CD14-positive monocyte (primary cell): ENCODE results near the gene PNKP. TPM values are rescaled to one million over a fixed set of nuclear protein-coding genes. Genes with fewer than 3 reads are reported as not detected.

Source experiments
- DNase-seq, 3 donors: peaks; one replicate each; pipeline ENCODE4 v3.0.0-alpha.2; 2011 to 2022
- H2AFZ ChIP-seq: 2 replicates; pipeline ENCODE4 v1.6.0; 2012; ENCODE audit warnings: mild to moderate bottlenecking, low read depth, low read length, inconsistent platforms; ENCODE audit not compliant: insufficient read depth, poor library complexity, severe bottlenecking
- H3K27ac ChIP-seq, 2 donors: 1 replicate in 1 of 2; 2 replicates in 1 of 2; pipeline ENCODE4 v1.5.1; 2012 to 2013; ENCODE audit warnings: low read length in 2 of 2, control low read depth in 1 of 2, inconsistent platforms in 1 of 2, low read depth in 1 of 2, mild to moderate bottlenecking in 1 of 2
- H3K27me3 ChIP-seq, 2 donors: one replicate each; pipeline versions ENCODE4 v1.6.0 to v1.6.1; 2011 to 2013; ENCODE audit warnings: low read length in 2 of 2; ENCODE audit not compliant: control insufficient read depth in 2 of 2, insufficient read depth in 2 of 2
- H3K36me3 ChIP-seq, 2 donors: replicated peaks in 1 of 2; 1 replicate in 1 of 2; 2 replicates in 1 of 2; pipeline versions ENCODE4 v1.5.1 to v1.6.1; 2012 to 2013; ENCODE audit warnings: low read length in 2 of 2, control low read depth in 1 of 2, inconsistent platforms in 1 of 2, mild to moderate bottlenecking in 1 of 2; ENCODE audit not compliant: insufficient read depth in 2 of 2, control insufficient read depth in 1 of 2
- H3K4me1 ChIP-seq, 2 donors: 1 replicate in 1 of 2; 2 replicates in 1 of 2; pipeline versions ENCODE4 v1.5.1 to v1.6.1; 2012 to 2013; ENCODE audit warnings: low read length in 2 of 2, control low read depth in 1 of 2, inconsistent platforms in 1 of 2, mild to moderate bottlenecking in 1 of 2, moderate library complexity in 1 of 2; ENCODE audit not compliant: insufficient read depth in 2 of 2, control insufficient read depth in 1 of 2
- H3K4me2 ChIP-seq: replicated peaks from 2 replicates; pipeline ENCODE3; 2012; ENCODE audit warnings: low read length, moderate library complexity, mild to moderate bottlenecking; ENCODE audit not compliant: poor library complexity, severe bottlenecking; ENCODE audit errors: extremely low read depth
- H3K4me3 ChIP-seq, 3 experiments: fragments of 200-600 bp in 1 of 3; sonication (generic) in 1 of 3; replicated peaks in 1 of 3; 1 replicate in 2 of 3; 2 replicates in 1 of 3; pipeline ENCODE4 v1.5.1; 2011 to 2013; ENCODE audit warnings: low read length in 3 of 3, mild to moderate bottlenecking in 3 of 3, control low read depth in 2 of 3, low read depth in 2 of 3, inconsistent platforms in 1 of 3, moderate library complexity in 1 of 3
- H3K79me2 ChIP-seq: 2 replicates; pipeline ENCODE4 v1.6.0; 2012; ENCODE audit warnings: mild to moderate bottlenecking, control low read depth, inconsistent platforms, low read length, moderate library complexity; ENCODE audit not compliant: insufficient read depth
- H3K9ac ChIP-seq: 2 replicates; pipeline ENCODE4 v1.6.0; 2017; ENCODE audit warnings: low read length, mild to moderate bottlenecking; ENCODE audit not compliant: insufficient read depth, poor library complexity, severe bottlenecking
- H3K9me3 ChIP-seq, 2 donors: replicated peaks in 1 of 2; 1 replicate in 1 of 2; 2 replicates in 1 of 2; pipeline versions ENCODE4 v1.5.1 to v1.6.1; 2012 to 2013; ENCODE audit warnings: low read length in 2 of 2, control low read depth in 1 of 2; ENCODE audit not compliant: control insufficient read depth in 1 of 2, insufficient read depth in 1 of 2
- H4K20me1 ChIP-seq: 2 replicates; pipeline ENCODE4 v1.6.0; 2012; ENCODE audit warnings: mild to moderate bottlenecking, low read length, control low read depth, moderate library complexity; ENCODE audit not compliant: insufficient read depth
- H3K27ac Mint-ChIP-seq, 7 donors: one replicate each; pipeline ENCODE4 v1.8.0; 2020; ENCODE audit warnings: mild to moderate bottlenecking in 7 of 7, mixed read lengths in 7 of 7, moderate library complexity in 6 of 7, inconsistent platforms in 2 of 7
- H3K27me3 Mint-ChIP-seq, 3 donors: one replicate each; pipeline ENCODE4 v1.8.0; 2021 to 2022; ENCODE audit warnings: low read depth in 3 of 3, mild to moderate bottlenecking in 3 of 3, mixed read lengths in 3 of 3, moderate library complexity in 3 of 3, inconsistent platforms in 1 of 3
- H3K36me3 Mint-ChIP-seq, 2 donors: one replicate each; pipeline ENCODE4 v1.8.0; 2020; ENCODE audit warnings: mixed read lengths in 2 of 2, inconsistent platforms in 1 of 2, mild to moderate bottlenecking in 1 of 2
- H3K4me1 Mint-ChIP-seq: one replicate; pipeline ENCODE4 v1.8.0; 2020; ENCODE audit warnings: mild to moderate bottlenecking, mixed read lengths
- H3K4me3 Mint-ChIP-seq, 2 donors: one replicate each; pipeline ENCODE4 v1.8.0; 2020; ENCODE audit warnings: mild to moderate bottlenecking in 2 of 2, mixed read lengths in 2 of 2, moderate library complexity in 1 of 2
- H3K9me3 Mint-ChIP-seq, 7 donors: one replicate each; pipeline ENCODE4 v1.8.0; 2020 to 2022; ENCODE audit warnings: mixed read lengths in 7 of 7, mild to moderate bottlenecking in 6 of 7, moderate library complexity in 6 of 7, inconsistent platforms in 2 of 7
- CTCF ChIP-seq: fragments of 200-600 bp; IDR thresholded peaks from one replicate; pipeline ENCODE4 v1.8.0; 2022; ENCODE audit warnings: antibody characterized with exemption, mild to moderate bottlenecking
- WGBS: methylation state at CpG from one replicate; pipeline ENCODE4 v1.1.5; 2013; ENCODE audit warnings: missing lambda C conversion rate; ENCODE audit not compliant: insufficient coverage; 5-methylcytosine and 5-hydroxymethylcytosine counted together
- intact Hi-C, 2 donors: fragments of 100-400 bp; cut with micrococcal nuclease; formaldehyde crosslinking; loops; one replicate each; pipeline versions ENCODE4 v1.15.0 to v1.15.1; 2023
- polyA plus RNA-seq, 3 donors: library from polyadenylated mRNA; depleted of rRNA in 1 of 3; unstranded in 2 of 3; stranded (reverse) in 1 of 3; fragments of 300-500 nt in 2 of 3; fragments of >200 nt in 1 of 3; fragmentation: Illumina TruSeq in 2 of 3; gene quantifications; 1 replicate in 2 of 3; 2 replicates in 1 of 3; pipeline ENCODE4 v1.2.3, GENCODE V29; 2012 to 2021

The PNKP gene
- polyA plus RNA-seq, 3 donors, result 23.0 to 88.6 (median 30.2) TPM

GRCh38 chr19:49906879-49907564 lies 39.6 kb upstream of the PNKP start:
- DNase-seq, result no peak
- H4K20me1 ChIP-seq, result no peaks in the 10 kb centered on the region
- H3K9me3 Mint-ChIP-seq, result no peaks in the 10 kb centered on the region
- H3K4me3 Mint-ChIP-seq, result no peak overlapping the region
- H3K36me3 ChIP-seq, result peaks cover 33 to 47% of the 10 kb centered on the region in 2 donors
- H3K79me2 ChIP-seq, result peaks cover 37% of the 10 kb centered on the region
- H3K9me3 ChIP-seq, result no peaks in the 10 kb centered on the region
- peaks cover 46 to 60% of the 10 kb centered on the region in 2 donors for H3K4me1 ChIP-seq
- H3K4me2 ChIP-seq, result no peak overlapping the region
- no peak for TF ChIP-seq CTCF
- H3K4me3 ChIP-seq, result no peak overlapping the region
- peaks cover 0 to 12% (median 1%) of the 10 kb centered on the region in 3 donors for H3K27me3 Mint-ChIP-seq
- intact Hi-C loops, result no loop called here
- H3K9ac ChIP-seq, result no peak overlapping the region
- H3K27ac ChIP-seq, result peak overlapping the region in 1 of 2 donors; percentile 23
- H3K36me3 Mint-ChIP-seq, result peaks cover 40 to 48% of the 10 kb centered on the region in 2 donors
- peaks cover 57% of the 10 kb centered on the region for H3K4me1 Mint-ChIP-seq
- 96% methylated on average over 15 of the region's 16 CpGs for WGBS
- no peak overlapping the region for H2AFZ ChIP-seq
- H3K27ac Mint-ChIP-seq, result peak overlapping the region in 5 of 7 donors; percentile 2 to 61 (median 36)
- H3K27me3 ChIP-seq, result no peaks in the 10 kb centered on the region

GRCh38 chr19:49904136-49904535 lies 36.8 kb upstream of the PNKP start:
- Histone ChIP-seq H3K36me3 (peaks cover 25 to 35% of the 10 kb centered on the region in 2 donors), H3K27ac (peak overlapping the region; percentile 66 to 84), H4K20me1 (no peaks in the 10 kb centered on the region), H2AFZ (peak overlapping the region; percentile 77), H3K9ac (peak overlapping the region; percentile 58), H3K9me3 (no peaks in the 10 kb centered on the region), H3K4me3 (peak overlapping the region; percentile 30 to 78 (median 48)), H3K4me1 (peaks cover 21 to 36% of the 10 kb centered on the region in 2 donors), H3K79me2 (peaks cover 24% of the 10 kb centered on the region), H3K27me3 (no peaks in the 10 kb centered on the region), H3K4me2 (peak overlapping the region; percentile 82)
- WGBS, result 0% methylated on average over 3 of the region's 6 CpGs
- DNase-seq, result peak; percentile 25 to 64 (median 49)
- intact Hi-C loops, result no loop called here
- peak overlapping the region; percentile 88 to 96 (median 92) for H3K27ac Mint-ChIP-seq
- H3K9me3 Mint-ChIP-seq, result no peaks in the 10 kb centered on the region
- peaks cover 37% of the 10 kb centered on the region for H3K4me1 Mint-ChIP-seq
- peaks cover 31 to 36% of the 10 kb centered on the region in 2 donors for H3K36me3 Mint-ChIP-seq
- TF ChIP-seq CTCF, result no peak
- H3K4me3 Mint-ChIP-seq, result peak overlapping the region; percentile 82 to 93
- peaks cover 1 to 17% (median 1%) of the 10 kb centered on the region in 3 donors for H3K27me3 Mint-ChIP-seq
